HPDE6-E6E7 (cell line): ENCODE results near the gene ADAMTS14.
"Not testable (repeated sequence)": the region's sequence is repeated elsewhere in the genome, so short reads cannot be mapped to it uniquely, and the experiment has no call there.

Experiments
- DNase-seq: peaks from one replicate; pipeline ENCODE4 v3.0.0; 2011; ENCODE audit warnings: missing footprints; ENCODE audit errors: extremely low spot score

Gene ADAMTS14

DNA sequence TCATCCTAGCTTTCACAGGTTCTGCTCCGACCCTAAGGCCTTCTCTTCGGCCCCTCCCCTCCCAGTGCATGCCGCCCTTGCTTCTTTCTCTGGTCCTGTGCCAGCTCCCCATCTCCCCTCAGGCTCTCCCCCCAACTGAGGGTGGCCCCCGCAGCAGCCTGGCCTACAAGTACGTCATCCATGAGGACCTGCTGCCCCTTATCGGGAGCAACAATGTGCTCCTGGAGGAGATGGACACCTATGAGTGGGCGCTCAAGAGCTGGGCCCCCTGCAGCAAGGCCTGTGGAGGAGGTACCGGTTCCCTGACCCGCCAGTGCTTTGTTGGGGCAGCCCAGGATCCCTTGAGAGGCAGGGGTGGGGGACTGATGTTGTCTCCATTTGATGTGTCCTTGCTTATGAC is 79.0 kb downstream of the ADAMTS14 start:
- DNase-seq: no peak

DNA sequence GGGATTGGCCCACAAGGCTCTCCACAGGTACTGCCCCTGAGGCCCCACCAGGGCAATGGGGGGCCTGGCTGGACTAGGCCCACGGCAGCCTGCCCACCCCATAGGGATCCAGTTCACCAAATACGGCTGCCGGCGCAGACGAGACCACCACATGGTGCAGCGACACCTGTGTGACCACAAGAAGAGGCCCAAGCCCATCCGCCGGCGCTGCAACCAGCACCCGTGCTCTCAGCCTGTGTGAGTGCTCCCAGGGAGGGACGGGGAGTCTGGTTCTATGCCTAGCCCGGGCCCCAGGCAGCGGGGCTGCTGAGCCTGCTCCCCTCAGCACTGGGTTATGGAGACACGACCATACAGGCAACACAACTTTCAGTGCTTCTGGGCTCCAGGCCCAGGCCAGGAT is 79.7 kb downstream of the ADAMTS14 start:
- no peak for DNase-seq

DNA sequence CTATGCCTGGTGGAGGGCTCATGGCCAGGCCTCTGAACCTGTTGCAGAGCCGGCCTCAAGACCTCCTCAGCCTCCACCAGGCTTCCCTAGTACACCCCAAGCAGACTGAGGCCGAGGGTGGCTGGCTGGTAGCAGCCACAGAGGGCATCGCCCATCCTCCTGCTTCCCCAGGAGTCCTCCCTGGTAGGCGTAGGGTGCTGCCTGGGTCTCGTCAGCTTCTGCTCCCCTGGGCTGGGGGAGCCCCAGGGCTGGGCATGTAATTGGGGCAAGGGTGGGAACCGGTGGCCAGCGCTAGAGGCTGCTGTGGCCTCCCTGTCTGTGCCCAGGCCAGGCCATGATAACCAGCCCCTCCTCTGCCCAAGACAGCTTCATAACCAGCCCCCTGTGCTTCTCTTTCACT is 80.3 kb downstream of the ADAMTS14 start:
- no peak for DNase-seq

DNA sequence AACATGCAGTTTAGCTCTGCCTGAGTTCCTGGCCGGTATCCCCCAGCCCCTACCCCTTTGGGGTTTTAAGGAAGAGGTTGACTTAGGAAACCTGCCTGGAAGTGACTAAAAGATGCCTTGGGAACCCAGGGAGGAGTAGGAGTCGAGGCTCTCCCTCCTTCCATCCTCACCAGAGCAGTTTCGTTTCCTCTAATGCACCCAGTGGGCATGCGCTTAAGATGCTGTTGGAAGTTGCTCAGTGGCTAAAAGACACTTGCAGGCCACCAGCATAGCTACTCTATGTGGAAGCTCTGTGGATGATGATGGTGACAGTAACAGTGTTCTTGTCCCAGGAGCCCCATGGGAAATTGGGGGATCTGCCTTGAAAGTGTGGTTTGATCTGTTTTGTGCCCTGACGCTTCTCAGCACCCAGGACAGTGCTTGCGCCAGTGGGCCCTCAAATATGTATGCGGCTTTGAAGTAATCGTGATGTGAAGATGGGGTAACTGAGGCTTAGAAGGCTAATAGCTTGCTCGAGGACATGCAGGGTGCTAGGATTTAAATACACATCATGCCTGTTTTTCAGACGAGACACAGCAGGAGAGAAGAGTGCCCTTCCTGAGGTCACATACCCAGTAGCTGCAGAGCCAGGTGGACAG is 80.8 kb downstream of the ADAMTS14 start:
- no peak for DNase-seq

DNA sequence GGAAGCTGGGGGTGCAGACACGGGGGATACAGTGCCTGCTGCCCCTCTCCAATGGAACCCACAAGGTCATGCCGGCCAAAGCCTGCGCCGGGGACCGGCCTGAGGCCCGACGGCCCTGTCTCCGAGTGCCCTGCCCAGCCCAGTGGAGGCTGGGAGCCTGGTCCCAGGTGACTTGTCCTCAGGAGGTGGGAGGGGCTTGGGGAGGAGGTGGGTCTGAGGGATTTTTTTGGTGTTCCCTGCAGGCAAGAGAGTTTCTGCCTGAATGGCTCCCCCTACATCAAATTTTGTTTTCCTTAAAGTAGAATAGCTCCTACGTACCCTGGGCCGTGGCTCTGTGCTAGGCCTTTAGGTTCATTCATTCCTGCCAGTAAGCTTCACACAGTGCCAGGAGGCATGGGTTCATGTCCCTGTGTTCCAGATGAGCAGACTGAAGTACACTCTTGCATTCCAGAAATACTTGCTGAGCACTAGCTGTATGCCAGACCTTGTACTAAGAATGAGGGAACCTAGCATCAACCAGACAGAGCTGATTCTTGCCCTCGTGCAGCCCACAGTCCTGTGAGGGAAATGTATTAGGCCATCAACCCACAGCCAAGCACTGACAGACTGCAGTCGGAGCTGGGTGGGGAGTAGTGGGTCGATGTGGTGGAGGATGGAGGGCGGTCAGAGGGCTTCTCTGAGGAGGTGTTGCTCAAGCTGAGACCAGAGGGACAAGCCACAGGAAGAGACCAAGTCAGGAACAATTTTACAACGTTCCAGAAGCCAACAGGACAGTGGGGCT is 81.7 kb downstream of the ADAMTS14 start:
- no peak for DNase-seq

DNA sequence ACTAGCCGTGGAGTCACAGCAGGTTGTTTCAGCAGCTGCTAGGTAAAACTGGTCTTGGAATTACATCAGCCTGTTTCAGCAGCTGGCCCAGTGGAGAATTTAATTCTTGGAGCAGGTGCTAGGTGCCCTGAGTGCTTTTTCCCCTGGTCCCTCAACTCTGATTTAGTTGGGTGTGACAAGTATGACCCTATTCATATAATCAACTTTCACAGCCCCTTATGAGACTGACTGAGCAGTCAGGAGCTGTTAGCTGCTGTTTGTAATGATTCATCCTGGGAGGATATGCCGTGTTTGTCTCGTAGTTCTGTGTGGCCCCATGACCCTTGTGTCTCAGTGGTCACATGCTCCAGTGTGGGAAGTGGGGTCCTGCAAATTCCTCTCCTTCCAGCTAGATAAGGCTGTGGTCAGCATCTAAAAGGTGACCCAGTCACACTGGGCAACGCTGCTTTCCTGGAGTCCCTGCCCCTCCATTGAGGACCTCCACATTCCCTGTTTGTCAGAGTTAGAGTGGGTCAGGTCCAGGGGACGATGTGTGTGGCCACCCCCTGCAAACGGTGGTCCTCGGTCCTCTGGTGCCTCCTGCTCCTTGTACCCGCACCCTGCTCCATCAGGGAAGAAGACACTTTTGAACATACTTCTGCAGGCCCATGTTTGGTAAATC is 84.5 kb downstream of the ADAMTS14 start:
- DNase-seq: no peak

DNA sequence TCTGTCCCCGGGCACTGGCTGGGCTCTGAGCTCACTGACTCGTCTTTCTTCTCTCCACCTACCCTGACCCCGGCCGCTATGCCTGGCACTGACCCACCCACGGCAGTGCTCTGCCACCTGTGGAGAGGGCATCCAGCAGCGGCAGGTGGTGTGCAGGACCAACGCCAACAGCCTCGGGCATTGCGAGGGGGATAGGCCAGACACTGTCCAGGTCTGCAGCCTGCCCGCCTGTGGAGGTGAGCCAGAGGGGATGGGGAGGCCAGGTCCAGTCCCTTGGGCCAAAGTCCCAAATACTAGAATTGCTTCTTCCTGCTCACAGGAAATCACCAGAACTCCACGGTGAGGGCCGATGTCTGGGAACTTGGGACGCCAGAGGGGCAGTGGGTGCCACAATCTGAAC is 85.5 kb downstream of the ADAMTS14 start:
- DNase-seq: no peak

DNA sequence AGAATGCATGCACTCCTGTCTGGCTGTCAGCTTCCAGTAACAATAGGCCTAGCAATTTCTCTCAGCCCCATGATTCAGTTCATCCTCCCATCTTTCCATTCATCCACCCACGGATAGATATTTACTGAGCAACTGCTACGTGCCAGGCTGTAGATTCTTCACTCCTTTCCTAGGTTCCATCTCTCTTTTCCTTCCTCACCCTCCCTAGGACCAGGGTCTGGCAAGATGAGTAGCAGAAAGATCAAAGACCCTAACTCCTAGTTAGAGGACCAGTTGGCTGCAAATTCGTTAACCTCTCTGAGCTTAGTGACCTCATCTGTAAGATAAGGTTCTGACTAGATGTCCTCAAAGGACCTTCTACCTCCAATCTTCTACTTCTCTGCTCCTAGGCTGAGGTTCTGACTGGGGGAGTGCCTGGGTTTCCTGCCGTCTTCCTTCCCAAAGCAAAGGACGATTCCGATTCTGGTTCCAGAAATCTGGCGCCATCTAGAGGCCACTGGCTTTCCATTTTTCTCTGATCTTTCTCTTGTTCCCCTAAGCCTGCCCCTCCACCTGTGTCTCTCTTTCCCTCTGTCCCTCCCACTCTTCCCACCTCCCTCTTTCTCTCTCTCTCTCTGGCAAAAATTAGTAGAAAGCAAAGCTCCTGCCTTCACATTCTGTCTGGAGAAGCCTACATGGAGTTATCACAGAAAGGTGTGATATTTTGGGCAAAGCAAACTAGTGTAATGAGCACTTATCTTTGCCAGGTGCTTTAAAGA is 86.6 kb downstream of the ADAMTS14 start:
- peak; percentile 35 for DNase-seq

DNA sequence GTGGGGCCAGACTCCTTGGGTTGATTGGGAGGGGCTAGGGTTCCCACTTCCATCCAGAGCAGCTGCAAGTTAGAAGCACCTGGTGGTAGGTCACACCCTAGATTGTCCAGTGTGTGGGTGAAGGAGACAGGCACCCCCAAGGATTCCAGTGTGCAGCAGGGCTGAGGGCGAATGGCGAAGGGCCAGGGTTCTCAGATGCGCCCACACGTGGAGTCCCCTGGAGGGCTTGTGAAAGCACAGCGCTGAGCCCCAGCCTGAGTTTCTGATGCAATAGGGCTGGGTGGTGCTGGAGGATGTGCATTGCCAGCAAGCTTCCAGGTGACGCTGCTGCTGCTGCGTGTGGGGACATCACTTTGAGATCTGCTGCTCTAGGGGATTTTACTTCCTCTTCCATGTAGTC is 87.5 kb downstream of the ADAMTS14 start:
- no peak for DNase-seq

DNA sequence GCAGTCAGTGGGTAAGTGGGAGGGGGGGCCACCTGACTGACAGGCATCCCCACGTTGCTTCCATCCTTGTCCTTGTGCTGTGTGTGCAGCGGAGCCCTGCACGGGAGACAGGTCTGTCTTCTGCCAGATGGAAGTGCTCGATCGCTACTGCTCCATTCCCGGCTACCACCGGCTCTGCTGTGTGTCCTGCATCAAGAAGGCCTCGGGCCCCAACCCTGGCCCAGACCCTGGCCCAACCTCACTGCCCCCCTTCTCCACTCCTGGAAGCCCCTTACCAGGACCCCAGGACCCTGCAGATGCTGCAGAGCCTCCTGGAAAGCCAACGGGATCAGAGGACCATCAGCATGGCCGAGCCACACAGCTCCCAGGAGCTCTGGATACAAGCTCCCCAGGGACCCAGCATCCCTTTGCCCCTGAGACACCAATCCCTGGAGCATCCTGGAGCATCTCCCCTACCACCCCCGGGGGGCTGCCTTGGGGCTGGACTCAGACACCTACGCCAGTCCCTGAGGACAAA is 88.0 kb downstream of the ADAMTS14 start:
- DNase-seq: no peak

DNA sequence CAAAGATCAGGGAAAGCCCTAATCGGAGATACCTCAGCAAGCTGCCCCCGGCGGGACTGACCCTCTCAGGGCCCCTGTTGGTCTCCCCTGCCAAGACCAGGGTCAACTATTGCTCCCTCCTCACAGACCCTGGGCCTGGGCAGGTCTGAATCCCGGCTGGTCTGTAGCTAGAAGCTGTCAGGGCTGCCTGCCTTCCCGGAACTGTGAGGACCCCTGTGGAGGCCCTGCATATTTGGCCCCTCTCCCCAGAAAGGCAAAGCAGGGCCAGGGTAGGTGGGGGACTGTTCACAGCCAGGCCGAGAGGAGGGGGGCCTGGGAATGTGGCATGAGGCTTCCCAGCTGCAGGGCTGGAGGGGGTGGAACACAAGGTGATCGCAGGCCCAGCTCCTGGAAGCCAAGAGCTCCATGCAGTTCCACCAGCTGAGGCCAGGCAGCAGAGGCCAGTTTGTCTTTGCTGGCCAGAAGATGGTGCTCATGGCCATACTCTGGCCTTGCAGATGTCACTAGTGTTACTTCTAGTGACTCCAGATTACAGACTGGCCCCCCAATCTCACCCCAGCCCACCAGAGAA is 88.8 kb downstream of the ADAMTS14 start:
- no peak for DNase-seq

DNA sequence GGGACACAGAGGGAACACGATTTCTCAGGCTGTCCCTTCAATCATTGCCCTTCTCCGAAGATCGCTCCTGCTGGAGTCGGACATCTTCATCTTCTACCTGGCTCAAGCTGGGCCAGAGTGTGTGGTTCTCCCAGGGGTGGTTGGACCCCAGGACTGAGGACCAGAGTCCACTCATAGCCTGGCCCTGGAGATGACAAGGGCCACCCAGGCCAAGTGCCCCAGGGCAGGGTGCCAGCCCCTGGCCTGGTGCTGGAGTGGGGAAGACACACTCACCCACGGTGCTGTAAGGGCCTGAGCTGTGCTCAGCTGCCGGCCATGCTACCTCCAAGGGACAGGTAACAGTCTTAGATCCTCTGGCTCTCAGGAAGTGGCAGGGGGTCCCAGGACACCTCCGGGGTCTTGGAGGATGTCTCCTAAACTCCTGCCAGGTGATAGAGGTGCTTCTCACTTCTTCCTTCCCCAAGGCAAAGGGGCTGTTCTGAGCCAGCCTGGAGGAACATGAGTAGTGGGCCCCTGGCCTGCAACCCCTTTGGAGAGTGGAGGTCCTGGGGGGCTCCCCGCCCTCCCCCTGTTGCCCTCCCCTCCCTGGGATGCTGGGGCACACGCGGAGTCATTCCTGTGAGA is 89.5 kb downstream of the ADAMTS14 start:
- no peak for DNase-seq

DNA sequence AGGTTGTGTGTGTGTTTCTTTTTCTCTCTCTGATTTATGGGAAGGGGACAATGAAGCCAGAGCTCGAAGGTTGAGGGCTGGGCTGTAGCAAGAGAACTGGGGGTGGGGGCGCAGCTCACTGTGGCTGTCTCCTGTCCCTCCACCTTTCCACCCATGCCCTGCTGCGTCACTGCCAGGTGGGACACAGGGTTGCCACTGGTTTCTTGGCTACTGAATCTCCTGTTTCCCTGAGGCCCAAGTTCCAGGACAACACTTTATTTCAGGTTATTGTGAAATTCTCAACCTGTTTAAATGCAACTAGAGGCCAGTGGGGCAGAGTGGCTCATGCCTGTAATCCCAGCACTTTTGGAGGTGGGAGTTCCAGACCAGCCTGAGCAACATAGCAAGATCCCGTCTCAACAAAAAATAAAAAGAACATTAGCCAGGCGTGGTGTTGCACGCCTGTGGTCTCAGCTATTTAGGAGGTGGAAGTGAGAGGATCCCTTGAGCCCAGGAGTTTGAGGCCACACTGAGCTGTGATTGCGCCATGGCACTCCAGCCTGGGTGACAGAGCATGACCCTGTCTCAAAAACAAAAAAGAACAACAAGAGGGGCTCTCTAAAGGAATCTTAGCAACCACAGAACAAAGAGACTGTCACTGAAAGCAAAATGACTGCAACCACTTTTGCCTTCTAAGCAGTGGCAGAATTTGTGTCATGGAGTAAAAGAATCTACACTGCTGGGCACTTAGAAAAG is 90.3 kb downstream of the ADAMTS14 start:
- no peak for DNase-seq

DNA sequence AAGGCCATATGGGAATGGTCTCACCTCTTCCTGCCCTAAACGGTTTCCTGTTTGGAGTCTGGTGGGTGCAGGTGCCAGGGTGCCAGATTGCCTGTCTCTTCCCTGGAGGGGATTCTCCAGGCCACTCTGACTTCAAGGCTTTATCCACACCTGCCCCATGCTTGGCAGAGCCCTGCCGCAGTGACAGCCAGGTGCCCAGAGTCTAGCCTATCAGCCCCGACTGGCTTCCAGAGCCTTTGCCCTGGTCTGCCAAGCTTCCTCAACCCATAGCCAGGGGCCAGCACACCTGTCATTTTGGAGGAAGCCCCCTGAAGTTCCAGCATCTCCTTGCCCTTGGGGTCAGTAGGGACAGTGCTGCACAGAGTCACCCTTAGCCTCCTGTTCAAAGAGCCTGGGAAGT is 91.3 kb downstream of the ADAMTS14 start:
- DNase-seq: no peak

DNA sequence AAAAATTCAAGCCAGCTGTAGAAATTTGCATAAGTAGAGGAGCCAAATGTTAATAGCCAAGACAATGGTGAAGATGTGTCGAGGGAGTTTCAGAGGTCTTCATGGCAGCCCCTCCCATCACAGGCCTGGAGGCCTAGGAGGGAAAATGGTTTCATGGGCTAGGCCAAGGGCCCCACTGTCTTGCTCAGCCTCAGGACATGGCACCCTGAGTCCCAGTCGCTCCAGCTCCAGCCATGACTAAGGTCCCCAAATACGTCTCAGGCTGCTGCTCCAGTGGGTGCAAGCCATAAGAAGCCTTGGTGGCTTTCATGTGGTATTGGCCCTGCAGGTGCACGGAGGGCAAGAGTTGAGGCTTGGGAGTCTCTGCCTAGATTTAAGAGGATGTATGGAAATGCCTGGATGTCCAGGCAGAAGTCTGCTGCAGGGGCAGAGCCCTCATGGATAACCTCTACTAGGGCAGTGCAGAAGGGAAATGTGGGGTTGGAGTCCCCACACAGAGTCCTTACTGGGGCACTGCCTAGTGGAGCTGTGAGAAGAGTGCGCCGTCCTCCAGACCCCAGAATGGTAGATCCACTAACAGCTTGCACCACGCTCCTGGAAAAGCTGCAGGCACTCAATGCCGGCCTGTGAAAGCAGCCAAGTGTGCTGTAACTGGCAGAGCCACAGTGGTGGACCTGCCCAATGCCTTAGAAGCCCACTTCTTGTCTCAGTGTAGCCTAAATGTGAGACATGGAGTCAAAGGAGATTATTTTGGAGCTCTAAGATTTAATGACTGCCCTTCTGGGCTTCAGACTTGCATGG is 93.7 kb downstream of the ADAMTS14 start:
- DNase-seq: no peak

DNA sequence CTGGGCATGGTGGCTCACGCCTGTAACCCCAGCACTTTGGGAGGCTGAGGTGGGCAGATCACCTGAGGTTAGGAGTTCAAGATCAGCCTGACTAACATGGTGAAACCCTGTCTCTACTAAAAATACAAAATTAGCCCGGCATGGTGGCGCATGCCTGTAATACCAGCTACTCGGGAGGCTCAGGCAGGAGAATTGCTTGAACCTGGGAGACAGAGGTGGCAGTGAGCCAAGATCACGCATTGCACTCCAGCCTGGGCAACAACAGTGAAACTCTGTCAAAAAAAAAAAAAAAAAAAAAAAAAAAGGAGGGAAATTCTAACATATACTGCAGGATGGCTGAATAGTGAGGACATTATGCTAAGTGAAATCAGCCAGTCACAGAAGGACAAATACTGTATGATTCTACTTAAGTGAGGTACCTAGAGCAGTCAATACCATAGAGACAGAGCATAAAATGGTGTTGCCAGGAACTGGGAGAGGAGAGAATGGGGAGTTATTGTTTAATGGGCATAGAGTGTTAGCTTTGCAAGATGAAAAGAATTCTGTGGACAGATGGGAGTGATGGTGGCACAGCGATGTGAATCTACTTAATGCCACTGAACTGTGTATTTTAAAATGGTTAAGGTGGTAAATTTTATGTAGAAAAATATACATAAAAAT is 95.8 kb downstream of the ADAMTS14 start:
- not testable (repeated sequence) for DNase-seq

DNA sequence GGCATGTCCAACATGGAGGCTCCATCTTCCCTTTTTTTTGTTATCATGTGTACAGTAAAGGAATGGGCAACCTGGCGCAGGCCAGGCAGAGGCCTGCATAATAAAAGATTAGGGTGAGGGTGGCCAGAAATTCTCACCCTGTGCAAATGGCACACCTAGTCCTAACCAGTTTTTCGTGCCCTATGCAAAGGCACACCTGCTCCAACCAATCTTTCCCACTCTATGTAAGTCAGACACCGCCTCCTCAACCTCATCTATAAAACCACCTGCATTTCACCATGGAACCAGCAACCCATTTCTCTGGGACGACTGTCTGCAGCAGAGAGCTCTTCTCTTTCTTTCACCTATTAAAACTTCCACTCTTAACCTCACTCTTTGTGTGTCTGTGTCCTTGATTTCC is 96.8 kb downstream of the ADAMTS14 start:
- DNase-seq: no peak

DNA sequence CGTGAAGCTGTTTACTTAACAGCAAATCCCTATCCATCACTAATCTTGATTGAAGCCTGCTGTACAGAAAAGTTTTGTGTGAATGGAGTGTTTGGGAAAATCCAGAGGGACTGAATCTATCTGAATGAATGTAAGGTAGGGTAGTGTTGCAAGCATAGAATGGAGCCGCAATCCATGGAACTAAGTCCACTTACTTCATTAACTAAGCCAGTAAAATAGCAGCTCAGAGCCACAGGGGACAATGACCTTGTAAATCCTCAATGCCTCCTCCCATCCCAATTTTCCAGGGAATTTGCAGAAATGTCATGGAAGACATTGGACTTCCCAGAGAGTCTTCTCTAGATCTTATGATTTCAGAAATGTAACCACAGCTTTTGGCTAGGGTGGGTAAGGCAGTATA is 97.7 kb downstream of the ADAMTS14 start:
- DNase-seq: no peak

DNA sequence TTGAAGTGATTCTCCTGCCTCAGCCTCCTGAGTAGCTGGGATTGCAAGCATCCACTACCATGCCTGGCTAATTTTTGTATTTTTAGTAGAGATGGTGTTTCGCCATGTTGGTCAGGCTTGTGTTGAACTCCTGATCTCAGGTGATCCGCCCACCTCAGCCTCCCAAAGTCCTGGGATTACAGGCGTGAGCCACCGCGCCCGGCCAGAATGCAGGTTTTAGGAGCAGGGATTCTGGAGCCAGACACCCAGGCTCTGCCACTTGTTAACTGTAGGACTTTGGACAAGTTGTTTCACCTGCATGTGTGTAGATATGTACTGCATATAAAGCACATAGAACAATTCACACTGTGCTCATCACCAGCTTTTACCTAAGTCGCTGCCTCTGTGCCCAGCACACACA is 98.2 kb downstream of the ADAMTS14 start:
- DNase-seq: not testable (repeated sequence)
